Activated T-cell treated with anti-CD3 and anti-CD28 coated beads for 4 hours (primary cell): ENCODE results near the gene MORC3.
"Not testable (repeated sequence)": the region's sequence is repeated elsewhere in the genome, so short reads cannot be mapped to it uniquely, and the experiment has no call there.

Experiments
- DNase-seq: peaks from one replicate; pipeline ENCODE4 v3.0.0-alpha.2; 2020

Gene MORC3

GRCh38 chr21:36323032-36323431 is 3.0 kb downstream of the MORC3 start:
- no peak for DNase-seq

- no peak for DNase-seq
These were observed 5.5 kb downstream of the MORC3 start for GRCh38 chr21:36325373-36326010.

GRCh38 chr21:36330904-36331303 is 10.9 kb downstream of the MORC3 start:
- peak; percentile 34 for DNase-seq

GRCh38 chr21:36337099-36337509 is 17.1 kb downstream of the MORC3 start:
- DNase-seq, result no peak

- no peak for DNase-seq
These were observed 19.0 kb downstream of the MORC3 start for GRCh38 chr21:36338975-36339374.

GRCh38 chr21:36342581-36342980 is 22.6 kb downstream of the MORC3 start:
- DNase-seq, result not testable (repeated sequence)

- DNase-seq, result no peak
These were observed 24.9 kb downstream of the MORC3 start for GRCh38 chr21:36344931-36345330.

GRCh38 chr21:36347278-36347961 is 27.4 kb downstream of the MORC3 start:
- DNase-seq, result no peak

GRCh38 chr21:36347962-36348328 is 27.9 kb downstream of the MORC3 start:
- DNase-seq, result no peak

- no peak for DNase-seq
These were observed 29.3 kb downstream of the MORC3 start for GRCh38 chr21:36349315-36349714.

- DNase-seq, result no peak
These were observed 30.4 kb downstream of the MORC3 start for GRCh38 chr21:36350282-36350910.

- no peak for DNase-seq
These were observed 35.1 kb downstream of the MORC3 start for GRCh38 chr21:36354918-36355680.

- DNase-seq, result no peak
These were observed 35.9 kb downstream of the MORC3 start for GRCh38 chr21:36355868-36356267.

- DNase-seq, result no peak
These were observed 39.2 kb downstream of the MORC3 start for GRCh38 chr21:36359185-36359584.

GRCh38 chr21:36369064-36369685 is 49.2 kb downstream of the MORC3 start:
- DNase-seq, result no peak

- no peak for DNase-seq
These were observed 56.0 kb downstream of the MORC3 start for GRCh38 chr21:36375994-36376393.

GRCh38 chr21:36377391-36377842 is 57.4 kb downstream of the MORC3 start:
- DNase-seq, result no peak

GRCh38 chr21:36379251-36379650 is 59.3 kb downstream of the MORC3 start:
- no peak for DNase-seq

- no peak for DNase-seq
These were observed 62.0 kb downstream of the MORC3 start for GRCh38 chr21:36381841-36382589.

GRCh38 chr21:36382722-36383121 is 62.7 kb downstream of the MORC3 start:
- not testable (repeated sequence) for DNase-seq

- no peak for DNase-seq
These were observed 64.9 kb downstream of the MORC3 start for GRCh38 chr21:36384885-36385232.
